ENCODE data around the gene THSD4. TPM values are rescaled to one million over a fixed set of nuclear protein-coding genes. Genes with fewer than 3 reads are reported as not detected.

Gene THSD4
- total RNA-seq, 1 donor from 2014 or later = 1.6 TPM

DNA sequence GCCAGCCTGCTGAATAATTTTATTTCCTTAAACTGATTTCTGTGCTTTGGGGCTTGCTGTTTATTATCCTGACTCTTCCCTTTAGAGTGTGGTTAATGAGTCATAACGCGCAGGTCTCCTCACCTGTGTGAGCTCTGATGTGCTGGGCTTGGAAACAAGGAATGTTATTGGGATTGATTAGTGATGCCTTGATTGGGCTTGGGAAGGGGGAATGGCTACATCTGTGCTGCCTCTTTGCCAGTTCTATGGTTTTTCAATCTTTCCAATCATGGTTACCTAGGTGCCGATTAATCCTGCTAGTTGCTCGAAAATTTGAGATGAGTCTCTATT lies 161.0 kb downstream of the THSD4 start:
- no peak for DNase-seq (ENCODE audit: low spot score in 2 of 2)

GRCh38 chr15:71278989-71279756 lies 163.9 kb downstream of the THSD4 start:
- DNase-seq (ENCODE audit: low spot score in 2 of 2) (no peak), FAIRE-seq (no peak)

More for the DNA sequence above, 161.0 kb downstream of the THSD4 start:
- FAIRE-seq = no peak

GRCh38 chr15:71279757-71280141 lies 164.5 kb downstream of the THSD4 start:
- FAIRE-seq (no peak), DNase-seq (ENCODE audit: low spot score in 2 of 2) (no peak)

DNA sequence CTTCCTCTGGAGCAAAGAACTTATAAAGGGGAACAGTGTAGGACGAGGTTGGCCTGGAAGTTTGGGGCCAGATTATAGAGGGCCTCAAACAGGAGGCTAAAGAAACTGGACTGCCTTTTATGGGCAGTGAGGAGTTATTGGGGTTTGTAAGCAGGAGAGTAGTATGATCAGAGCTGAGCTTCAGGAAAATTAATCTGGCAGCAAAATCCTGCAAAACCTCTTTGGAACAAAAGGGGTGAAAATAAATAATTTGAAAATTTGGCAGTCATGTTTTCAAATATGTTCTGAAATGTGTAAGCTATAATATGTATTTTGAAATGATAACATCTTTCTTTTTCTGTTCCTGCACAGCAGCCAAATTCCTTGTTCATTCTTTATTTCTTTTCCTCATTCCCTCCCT lies 164.9 kb downstream of the THSD4 start:
- DNase-seq (ENCODE audit: low spot score in 2 of 2) (no peak), FAIRE-seq (no peak)

DNA sequence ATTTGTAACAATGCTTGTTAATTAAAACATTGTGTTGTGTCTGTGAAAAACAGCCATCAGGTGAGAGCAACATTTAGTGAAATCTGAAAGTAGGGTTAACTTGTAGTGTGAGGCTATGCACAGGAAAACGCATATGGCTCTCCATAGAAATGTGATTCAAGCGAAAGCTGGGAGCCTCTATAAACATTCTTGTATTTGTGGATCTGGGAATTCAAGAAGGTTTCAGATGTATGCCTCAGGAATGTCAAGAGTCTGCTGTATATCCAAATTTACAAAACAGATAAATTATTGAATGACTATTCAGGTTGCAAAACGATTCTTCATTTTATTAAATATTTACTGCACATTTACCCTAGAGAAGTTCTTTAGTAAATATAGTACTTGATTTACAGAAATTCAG lies 166.0 kb downstream of the THSD4 start:
- FAIRE-seq (no peak), DNase-seq (ENCODE audit: low spot score in 2 of 2) (no peak)

GRCh38 chr15:71282076-71282475 lies 166.8 kb downstream of the THSD4 start:
- no peak for DNase-seq (ENCODE audit: low spot score in 2 of 2)

DNA sequence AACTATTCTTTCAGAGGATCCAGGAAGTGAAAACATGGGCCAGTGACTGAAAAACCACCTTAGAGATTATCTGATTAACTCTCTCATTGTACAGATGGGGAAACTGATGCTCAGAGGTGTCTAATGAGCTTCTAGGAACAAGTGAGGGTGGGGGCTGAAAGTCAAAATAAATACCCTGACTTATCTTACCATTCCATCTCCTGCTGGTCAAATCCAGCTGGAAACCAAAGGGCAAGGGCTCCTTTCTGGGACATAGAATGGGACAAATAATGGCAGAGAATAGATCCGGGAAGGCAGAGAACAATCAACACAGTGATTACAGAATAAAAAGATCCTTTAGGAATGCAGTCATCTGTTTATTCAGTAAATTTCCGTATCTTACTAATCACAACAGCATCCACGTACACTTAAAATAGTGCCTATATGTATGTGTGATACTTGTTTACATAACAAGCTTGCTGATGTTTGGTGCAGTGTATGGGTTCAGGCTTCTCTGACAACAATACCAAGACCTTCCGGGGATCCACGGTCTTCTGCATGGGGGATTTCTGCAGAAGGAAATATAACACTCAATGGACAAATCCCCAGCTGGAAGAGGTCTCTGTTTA lies 173.2 kb downstream of the THSD4 start:
- no peak for FAIRE-seq
- no peak for DNase-seq (ENCODE audit: low spot score in 2 of 2)

More at GRCh38 chr15:71282076-71282475, 166.8 kb downstream of the THSD4 start:
- FAIRE-seq = no peak

DNA sequence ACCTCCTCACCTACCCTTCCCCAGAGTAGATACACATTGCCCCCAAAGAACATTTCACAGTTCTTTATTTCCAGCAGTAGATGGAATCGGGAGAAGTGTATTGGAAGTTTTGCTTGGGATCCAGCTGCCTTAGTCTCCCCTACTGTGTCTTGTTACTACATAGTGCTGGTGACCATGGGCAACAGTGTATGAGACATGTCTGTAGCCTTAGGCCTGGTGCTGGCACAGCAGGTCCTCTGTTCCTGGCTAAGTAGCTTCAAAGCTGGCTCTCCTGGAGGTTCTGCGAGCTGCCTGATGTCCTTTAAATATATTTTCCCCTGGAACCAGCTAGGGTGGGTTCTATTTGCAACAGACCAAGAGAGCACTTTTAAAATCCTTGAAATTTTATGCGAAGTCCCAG lies 174.7 kb downstream of the THSD4 start:
- DNase-seq (ENCODE audit: low spot score in 2 of 2) = no peak
- FAIRE-seq = no peak

- no peak for DNase-seq (ENCODE audit: low spot score in 2 of 2)
- FAIRE-seq = no peak
Measured at GRCh38 chr15:71290881-71291635, 175.8 kb downstream of the THSD4 start.

GRCh38 chr15:71291723-71292122 lies 176.5 kb downstream of the THSD4 start:
- FAIRE-seq (no peak), DNase-seq (ENCODE audit: low spot score in 2 of 2) (no peak)

GRCh38 chr15:71293723-71294122 lies 178.5 kb downstream of the THSD4 start:
- FAIRE-seq = no peak
- DNase-seq (ENCODE audit: low spot score in 2 of 2) = no peak

- no peak for DNase-seq (ENCODE audit: low spot score in 2 of 2)
- no peak for FAIRE-seq
Measured at GRCh38 chr15:71294251-71294910, 179.1 kb downstream of the THSD4 start.

GRCh38 chr15:71294911-71295602 lies 179.8 kb downstream of the THSD4 start:
- FAIRE-seq (no peak), DNase-seq (ENCODE audit: low spot score in 2 of 2) (peak in 1 of 2 donors; percentile 12)

- no peak for FAIRE-seq
- DNase-seq (ENCODE audit: low spot score in 2 of 2) = no peak
Measured at GRCh38 chr15:71295603-71296314, 180.5 kb downstream of the THSD4 start.

DNA sequence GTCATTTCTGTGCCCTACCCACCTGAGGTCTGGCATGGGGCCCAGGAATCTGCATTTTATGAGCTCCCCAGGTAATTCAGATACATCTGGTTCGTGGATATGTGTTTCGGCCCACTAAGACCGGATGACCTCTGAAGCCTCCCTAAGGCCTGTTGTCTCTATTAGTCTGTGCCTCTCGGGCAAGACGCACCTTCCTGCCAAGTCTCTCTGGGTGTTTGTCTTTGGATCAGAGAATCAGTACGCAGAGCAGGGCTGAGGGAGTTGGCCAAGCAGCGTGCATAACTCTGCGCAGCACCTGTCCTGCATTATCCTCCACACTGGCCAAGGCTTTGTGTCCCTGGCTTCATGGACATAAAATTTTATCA lies 181.0 kb downstream of the THSD4 start:
- no peak for FAIRE-seq
- no peak for DNase-seq (ENCODE audit: low spot score in 2 of 2)

- DNase-seq (ENCODE audit: low spot score in 2 of 2) (no peak), FAIRE-seq (no peak)
Measured at GRCh38 chr15:71301958-71302621, 186.8 kb downstream of the THSD4 start.

GRCh38 chr15:71302861-71303410 lies 187.7 kb downstream of the THSD4 start:
- FAIRE-seq (no peak), DNase-seq (ENCODE audit: low spot score in 2 of 2) (no peak)

DNA sequence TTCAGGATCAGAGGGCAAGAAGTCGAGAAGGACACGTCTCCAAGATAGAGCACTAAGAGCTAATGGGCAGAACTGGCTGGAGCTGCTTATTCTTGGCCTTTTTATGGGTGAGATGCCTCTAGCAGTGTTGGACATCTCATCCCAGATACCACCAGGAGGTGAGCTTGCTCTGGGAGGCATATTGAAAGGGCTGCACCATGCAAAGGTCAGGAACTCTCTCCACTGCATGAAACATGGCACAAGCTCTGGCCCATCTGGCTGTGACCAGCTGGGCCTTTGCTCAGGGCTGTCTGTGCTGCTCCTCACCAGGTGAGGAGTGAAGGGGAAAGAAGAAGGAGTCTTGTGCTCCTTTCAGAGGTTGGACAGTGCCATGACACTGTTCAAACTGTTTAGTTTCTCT lies 188.7 kb downstream of the THSD4 start:
- FAIRE-seq (no peak), DNase-seq (ENCODE audit: low spot score in 2 of 2) (no peak)

GRCh38 chr15:71304681-71305080 lies 189.4 kb downstream of the THSD4 start:
- DNase-seq (ENCODE audit: low spot score in 2 of 2) = no peak
- FAIRE-seq = no peak
